Measurements from ENCODE around the gene CBLB. TPM values are rescaled to one million over a fixed set of nuclear protein-coding genes. Genes with fewer than 3 reads are reported as not detected.

Gene CBLB
- total RNA-seq: 126 TPM
- 14.4 TPM for polyA plus RNA-seq

- no peaks in the 10 kb centered on the region for H3K4me1 ChIP-seq (ENCODE audit: insufficient read depth)
- WGBS: under 1% methylated on average over 66 of the region's 68 CpGs
- H3K27ac ChIP-seq (ENCODE audit: low read depth): peak within 1 kb of the TSS; percentile 96
- peak; percentile 96 for DNase-seq (ENCODE audit: extremely low spot score)
- H3K36me3 ChIP-seq (ENCODE audit: insufficient read depth): peaks cover 5% of the 10 kb centered on the region
- peak within 1 kb of the TSS; percentile 70 for H3K4me3 ChIP-seq (ENCODE audit: low read depth, low read length)
These were observed at the start of gene CBLB for GRCh38 chr3:105868742-105869530. TSS of gene CBLB (minus strand) at chr3:105869012. CDS start at chr3:105867577, 1,435 bp downstream.

GRCh38 chr3:105916767-105917166, 48.0 kb upstream of the CBLB start:
- Histone ChIP-seq H3K4me3 (ENCODE audit: low read depth, low read length) (no peak overlapping the region), H3K36me3 (ENCODE audit: insufficient read depth) (no peaks in the 10 kb centered on the region), H3K27ac (ENCODE audit: low read depth) (no peak overlapping the region), H3K4me1 (ENCODE audit: insufficient read depth) (no peaks in the 10 kb centered on the region)
- 96% methylated on average over 2 of the region's 2 CpGs for WGBS
- DNase-seq (ENCODE audit: extremely low spot score): no peak

GRCh38 chr3:105915524-105915923, 46.7 kb upstream of the CBLB start:
- no peak for DNase-seq (ENCODE audit: extremely low spot score)
- H3K4me1 ChIP-seq (ENCODE audit: insufficient read depth): no peaks in the 10 kb centered on the region
- 96% methylated on average over 2 of the region's 2 CpGs for WGBS
- H3K4me3 ChIP-seq (ENCODE audit: low read depth, low read length): no peak overlapping the region
- H3K36me3 ChIP-seq (ENCODE audit: insufficient read depth): no peaks in the 10 kb centered on the region
- H3K27ac ChIP-seq (ENCODE audit: low read depth): no peak overlapping the region

- 96% methylated on average over 7 of the region's 7 CpGs for WGBS
- H3K4me1 ChIP-seq (ENCODE audit: insufficient read depth): no peaks in the 10 kb centered on the region
These were observed 44.8 kb upstream of the CBLB start for GRCh38 chr3:105913616-105914015.

GRCh38 chr3:105912891-105913290, 44.1 kb upstream of the CBLB start:
- no peak overlapping the region for H3K27ac ChIP-seq (ENCODE audit: low read depth)

More at GRCh38 chr3:105913616-105914015, 44.8 kb upstream of the CBLB start:
- Histone ChIP-seq H3K4me3 (ENCODE audit: low read depth, low read length) (no peak overlapping the region), H3K36me3 (ENCODE audit: insufficient read depth) (no peaks in the 10 kb centered on the region), H3K27ac (ENCODE audit: low read depth) (no peak overlapping the region)
- no peak for DNase-seq (ENCODE audit: extremely low spot score)

GRCh38 chr3:105911496-105911895, 42.7 kb upstream of the CBLB start:
- H3K27ac ChIP-seq (ENCODE audit: low read depth): no peak overlapping the region
- no peaks in the 10 kb centered on the region for H3K4me1 ChIP-seq (ENCODE audit: insufficient read depth)
- no peaks in the 10 kb centered on the region for H3K36me3 ChIP-seq (ENCODE audit: insufficient read depth)
- no peak for DNase-seq (ENCODE audit: extremely low spot score)
- no peak overlapping the region for H3K4me3 ChIP-seq (ENCODE audit: low read depth, low read length)

More at GRCh38 chr3:105912891-105913290, 44.1 kb upstream of the CBLB start:
- Histone ChIP-seq H3K4me1 (ENCODE audit: insufficient read depth) (no peaks in the 10 kb centered on the region), H3K4me3 (ENCODE audit: low read depth, low read length) (no peak overlapping the region), H3K36me3 (ENCODE audit: insufficient read depth) (no peaks in the 10 kb centered on the region)
- no peak for DNase-seq (ENCODE audit: extremely low spot score)

GRCh38 chr3:105907777-105908176, 39.0 kb upstream of the CBLB start:
- Histone ChIP-seq H3K27ac (ENCODE audit: low read depth) (no peak overlapping the region), H3K4me3 (ENCODE audit: low read depth, low read length) (no peak overlapping the region)

GRCh38 chr3:105906836-105907235, 38.0 kb upstream of the CBLB start:
- DNase-seq (ENCODE audit: extremely low spot score): peak; percentile 26
- Histone ChIP-seq H3K4me3 (ENCODE audit: low read depth, low read length) (no peak overlapping the region), H3K36me3 (ENCODE audit: insufficient read depth) (no peaks in the 10 kb centered on the region), H3K27ac (ENCODE audit: low read depth) (no peak overlapping the region), H3K4me1 (ENCODE audit: insufficient read depth) (no peaks in the 10 kb centered on the region)
- 29% methylated on average over 4 of the region's 4 CpGs for WGBS

More at GRCh38 chr3:105907777-105908176, 39.0 kb upstream of the CBLB start:
- Histone ChIP-seq H3K4me1 (ENCODE audit: insufficient read depth) (no peaks in the 10 kb centered on the region), H3K36me3 (ENCODE audit: insufficient read depth) (no peaks in the 10 kb centered on the region)
- DNase-seq (ENCODE audit: extremely low spot score): no peak
- WGBS: 22% methylated on average over 3 of the region's 3 CpGs

- Histone ChIP-seq H3K27ac (ENCODE audit: low read depth) (peak overlapping the region; percentile 5), H3K4me1 (ENCODE audit: insufficient read depth) (no peaks in the 10 kb centered on the region), H3K4me3 (ENCODE audit: low read depth, low read length) (no peak overlapping the region), H3K36me3 (ENCODE audit: insufficient read depth) (no peaks in the 10 kb centered on the region)
- DNase-seq (ENCODE audit: extremely low spot score): no peak
- 71% methylated on average over 1 of the region's 1 CpG for WGBS
These were observed 37.5 kb upstream of the CBLB start for GRCh38 chr3:105906345-105906744.

- 56% methylated on average over 1 of the region's 1 CpG for WGBS
- Histone ChIP-seq H3K36me3 (ENCODE audit: insufficient read depth) (no peaks in the 10 kb centered on the region), H3K4me1 (ENCODE audit: insufficient read depth) (no peaks in the 10 kb centered on the region), H3K4me3 (ENCODE audit: low read depth, low read length) (no peak overlapping the region), H3K27ac (ENCODE audit: low read depth) (no peak overlapping the region)
- no peak for DNase-seq (ENCODE audit: extremely low spot score)
These were observed 36.5 kb upstream of the CBLB start for GRCh38 chr3:105905328-105905727.

GRCh38 chr3:105904678-105905284, 36.0 kb upstream of the CBLB start:
- H3K27ac ChIP-seq (ENCODE audit: low read depth): no peak overlapping the region
- H3K4me3 ChIP-seq (ENCODE audit: low read depth, low read length): no peak overlapping the region
- WGBS: 66% methylated on average over 5 of the region's 5 CpGs
- no peaks in the 10 kb centered on the region for H3K4me1 ChIP-seq (ENCODE audit: insufficient read depth)
- DNase-seq (ENCODE audit: extremely low spot score): no peak
- no peaks in the 10 kb centered on the region for H3K36me3 ChIP-seq (ENCODE audit: insufficient read depth)

- H3K4me3 ChIP-seq (ENCODE audit: low read depth, low read length): no peak overlapping the region
- DNase-seq (ENCODE audit: extremely low spot score): no peak
- H3K36me3 ChIP-seq (ENCODE audit: insufficient read depth): no peaks in the 10 kb centered on the region
- no peaks in the 10 kb centered on the region for H3K4me1 ChIP-seq (ENCODE audit: insufficient read depth)
- WGBS: 98% methylated on average over 1 of the region's 1 CpG
- H3K27ac ChIP-seq (ENCODE audit: low read depth): no peak overlapping the region
These were observed 35.4 kb upstream of the CBLB start for GRCh38 chr3:105904251-105904650.

- Histone ChIP-seq H3K4me1 (ENCODE audit: insufficient read depth) (no peaks in the 10 kb centered on the region), H3K36me3 (ENCODE audit: insufficient read depth) (no peaks in the 10 kb centered on the region), H3K27ac (ENCODE audit: low read depth) (no peak overlapping the region), H3K4me3 (ENCODE audit: low read depth, low read length) (no peak overlapping the region)
- 40% methylated on average over 2 of the region's 2 CpGs for WGBS
- DNase-seq (ENCODE audit: extremely low spot score): no peak
These were observed 30.7 kb upstream of the CBLB start for GRCh38 chr3:105899516-105899915.

- no peak for DNase-seq (ENCODE audit: extremely low spot score)
- no peak overlapping the region for H3K4me3 ChIP-seq (ENCODE audit: low read depth, low read length)
- H3K4me1 ChIP-seq (ENCODE audit: insufficient read depth): no peaks in the 10 kb centered on the region
- no peak overlapping the region for H3K27ac ChIP-seq (ENCODE audit: low read depth)
- 94% methylated on average over 1 of the region's 1 CpG for WGBS
- no peaks in the 10 kb centered on the region for H3K36me3 ChIP-seq (ENCODE audit: insufficient read depth)
These were observed 22.3 kb upstream of the CBLB start for GRCh38 chr3:105891101-105891500.
